Measurements from ENCODE around the gene FNDC5.

DNA sequence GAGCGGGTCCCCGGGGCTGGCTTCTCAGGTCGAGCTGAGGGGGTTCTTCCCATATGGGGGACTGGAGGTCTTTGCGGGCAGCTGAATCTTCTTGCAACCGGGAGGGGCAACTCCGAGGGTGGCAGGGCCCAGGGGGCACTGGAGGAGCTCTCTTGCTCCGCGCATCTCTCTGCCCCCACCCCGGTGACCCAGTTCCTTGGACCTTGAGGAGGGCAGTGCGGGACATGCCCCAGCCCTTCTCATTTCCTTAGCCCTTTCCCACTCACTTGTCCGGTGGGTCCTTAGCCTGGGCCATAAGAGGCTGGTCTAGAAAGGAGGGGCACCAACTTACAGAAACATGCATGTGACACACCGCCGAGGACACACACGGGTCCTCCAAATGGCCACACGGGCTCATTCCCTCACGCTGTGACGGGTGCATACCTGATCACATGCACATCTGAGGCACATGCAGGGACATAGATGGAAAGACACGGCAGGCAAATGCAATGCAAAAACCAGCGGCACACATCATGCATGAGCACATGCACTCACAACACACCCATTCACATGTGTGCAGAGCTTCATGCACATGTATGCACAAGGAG is 16.2 kb upstream of the FNDC5 start:
- TF ChIP-seq CTCF (IDR thresholded peaks at IDR 0.05; ENCODE audit: insufficient read depth, low read length, poor library complexity, severe bottlenecking) (no peak), EZH2phosphoT487 (conservative IDR thresholded peaks at IDR 0.05; ENCODE audit: low read length) (no peak)

Data from SU-DHL-6 (cell line).